ENCODE results near the gene EEF2KMT. TPM values are rescaled to one million over a fixed set of nuclear protein-coding genes. Genes with fewer than 3 reads are reported as not detected.
"Not testable (repeated sequence)": the region's sequence is repeated elsewhere in the genome, so short reads cannot be mapped to it uniquely, and the experiment has no call there.

Gene EEF2KMT, protein sequence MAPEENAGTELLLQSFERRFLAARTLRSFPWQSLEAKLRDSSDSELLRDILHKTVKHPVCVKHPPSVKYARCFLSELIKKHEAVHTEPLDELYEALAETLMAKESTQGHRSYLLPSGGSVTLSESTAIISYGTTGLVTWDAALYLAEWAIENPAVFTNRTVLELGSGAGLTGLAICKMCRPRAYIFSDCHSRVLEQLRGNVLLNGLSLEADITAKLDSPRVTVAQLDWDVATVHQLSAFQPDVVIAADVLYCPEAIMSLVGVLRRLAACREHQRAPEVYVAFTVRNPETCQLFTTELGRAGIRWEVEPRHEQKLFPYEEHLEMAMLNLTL
- polyA plus RNA-seq (2012; ENCODE audit: missing spikeins) = 7.6 TPM

DNA sequence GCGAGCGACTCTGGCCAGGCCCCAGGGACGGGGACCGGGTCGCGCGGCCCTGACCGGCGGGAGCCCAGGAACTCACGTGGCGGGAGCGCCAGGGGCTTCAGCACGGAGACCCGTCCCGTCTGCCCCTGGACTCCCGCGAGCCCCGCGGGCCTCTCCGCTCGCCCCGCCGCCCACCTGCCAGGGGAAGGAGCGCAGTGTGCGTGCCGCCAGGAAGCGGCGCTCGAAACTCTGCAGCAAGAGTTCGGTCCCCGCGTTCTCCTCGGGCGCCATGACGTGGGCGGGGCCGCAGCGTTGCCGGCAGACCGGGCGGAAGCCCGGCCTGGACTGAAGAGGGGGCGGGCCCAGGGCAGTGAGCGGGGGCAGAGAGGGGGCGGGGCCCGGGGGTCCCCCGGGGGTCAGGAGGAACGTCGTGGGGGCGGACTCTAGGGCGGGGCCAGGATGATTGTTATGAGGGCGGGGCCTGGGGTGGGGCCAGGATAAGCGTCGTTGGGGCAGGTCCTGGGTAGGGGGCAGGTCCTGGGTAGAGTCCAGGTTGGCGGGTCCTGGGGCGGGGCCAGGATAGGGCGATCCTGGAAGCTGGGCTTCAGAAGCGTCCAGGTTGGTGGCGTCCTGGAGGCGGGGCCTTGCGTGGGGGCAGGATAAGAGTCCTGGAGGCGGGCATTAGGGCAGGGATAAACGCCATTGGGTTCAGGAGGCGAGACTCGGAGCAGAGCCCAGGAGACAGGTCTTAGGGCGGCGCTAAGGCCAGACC is at the start of gene EEF2KMT:
EEF2KMT (minus strand) TSS at position 326 of the 751 bp plus-strand sequence; CDS start at position 270, 56 bp downstream.
- TF ChIP-seq POLR2A (IDR thresholded peaks at IDR 0.05; ENCODE audit: low read depth, low read length) (peak; percentile 29; the same call in 1 of the 2 replicates), TAF1 (IDR thresholded peaks at IDR 0.05; ENCODE audit: borderline replicate concordance, low read depth, low read length) (0 out of 2 replicates have a peak, but pooled peaks have one; percentile 32)
- peak; percentile 40 for FAIRE-seq
- DNase-seq (ENCODE audit: insufficient read length) = peak; percentile 84

DNA sequence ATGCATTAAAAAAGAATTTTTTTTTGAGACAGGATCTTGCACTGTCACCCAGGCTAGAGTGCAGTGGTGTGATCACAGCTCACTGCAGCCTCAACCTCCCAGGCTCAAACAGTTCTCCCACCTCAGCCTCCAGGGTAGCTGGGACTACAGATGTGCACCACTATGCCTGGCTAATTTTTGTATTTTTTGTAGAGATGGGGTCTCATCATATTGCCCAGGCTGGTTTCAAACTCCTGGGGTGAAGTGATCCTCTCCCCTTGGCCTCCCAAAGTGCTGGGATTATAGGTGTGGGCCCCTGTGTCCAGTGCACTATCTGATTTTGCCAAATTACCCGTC is 47.0 kb upstream of the EEF2KMT start:
- not testable (repeated sequence) for FAIRE-seq; DNase-seq (ENCODE audit: insufficient read length)

DNA sequence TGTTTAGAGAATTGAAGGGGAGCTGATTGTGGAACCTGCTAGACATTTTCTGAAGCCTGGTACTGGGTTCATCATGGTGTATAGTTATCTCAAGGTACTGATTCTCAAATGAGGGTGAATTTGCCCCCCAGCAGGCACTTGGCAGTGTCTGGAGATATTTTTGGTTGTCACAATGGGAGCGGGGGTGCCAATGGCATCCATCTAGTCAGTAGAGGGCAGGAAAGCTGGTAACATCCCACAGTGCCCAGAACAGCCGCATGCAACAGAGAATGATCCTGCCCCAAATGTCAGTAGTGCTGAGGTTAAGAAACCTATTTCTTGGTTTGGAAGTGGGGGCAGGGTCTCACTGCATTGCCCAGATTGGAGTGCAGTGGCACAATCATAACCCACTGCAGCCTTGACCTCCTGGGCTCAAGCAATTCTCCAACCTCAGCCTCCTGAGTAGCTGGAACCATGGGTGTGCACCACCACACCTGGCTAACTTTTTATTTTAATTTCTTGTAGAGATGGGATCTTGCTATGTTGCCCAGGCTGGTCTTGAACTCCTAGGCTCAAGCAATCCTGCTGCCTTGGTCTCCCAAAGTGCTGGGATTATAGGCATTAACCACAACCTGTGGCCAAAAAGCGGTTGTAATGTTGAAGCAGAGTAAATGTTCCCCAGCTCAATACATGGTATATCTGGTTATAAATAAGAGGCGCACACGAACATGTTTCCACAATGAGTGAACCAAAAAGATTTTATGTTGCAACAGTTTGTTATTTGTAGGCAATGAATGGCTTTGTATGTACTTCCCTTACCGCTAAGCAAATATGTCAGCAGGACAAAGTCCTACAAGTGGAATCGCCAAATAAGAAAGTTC is 46.4 kb upstream of the EEF2KMT start:
- FAIRE-seq (no peak), DNase-seq (ENCODE audit: insufficient read length) (no peak)
- TF ChIP-seq POLR2AphosphoS5 (IDR thresholded peaks at IDR 0.05; ENCODE audit: low read depth, low read length) = no peak
- no peak for TF ChIP-seq POLR2A (IDR thresholded peaks at IDR 0.05; ENCODE audit: low read depth, low read length)
- TF ChIP-seq TAF1 (IDR thresholded peaks at IDR 0.05; ENCODE audit: borderline replicate concordance, low read depth, low read length) = no peak

DNA sequence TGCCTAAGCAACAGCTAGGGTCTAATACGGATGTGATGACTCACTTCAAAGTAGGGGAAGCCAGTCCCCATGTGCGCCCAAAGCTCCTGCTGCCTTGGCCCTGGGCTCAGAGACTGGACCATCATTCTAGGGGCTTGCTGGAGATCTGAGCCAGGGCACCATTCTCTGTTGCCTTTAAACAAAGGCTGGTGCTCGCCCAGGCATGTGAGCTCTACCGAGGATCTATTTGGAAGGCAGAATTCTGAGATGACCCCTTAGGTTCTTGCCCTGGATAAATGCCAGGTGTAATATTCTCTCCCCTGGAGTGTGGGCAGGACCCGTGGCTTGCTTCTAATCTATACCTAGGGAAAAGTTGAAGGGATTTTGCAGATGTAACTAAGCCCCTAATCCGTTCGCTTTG is 42.6 kb upstream of the EEF2KMT start:
- not testable (repeated sequence) for DNase-seq (ENCODE audit: insufficient read length); FAIRE-seq

DNA sequence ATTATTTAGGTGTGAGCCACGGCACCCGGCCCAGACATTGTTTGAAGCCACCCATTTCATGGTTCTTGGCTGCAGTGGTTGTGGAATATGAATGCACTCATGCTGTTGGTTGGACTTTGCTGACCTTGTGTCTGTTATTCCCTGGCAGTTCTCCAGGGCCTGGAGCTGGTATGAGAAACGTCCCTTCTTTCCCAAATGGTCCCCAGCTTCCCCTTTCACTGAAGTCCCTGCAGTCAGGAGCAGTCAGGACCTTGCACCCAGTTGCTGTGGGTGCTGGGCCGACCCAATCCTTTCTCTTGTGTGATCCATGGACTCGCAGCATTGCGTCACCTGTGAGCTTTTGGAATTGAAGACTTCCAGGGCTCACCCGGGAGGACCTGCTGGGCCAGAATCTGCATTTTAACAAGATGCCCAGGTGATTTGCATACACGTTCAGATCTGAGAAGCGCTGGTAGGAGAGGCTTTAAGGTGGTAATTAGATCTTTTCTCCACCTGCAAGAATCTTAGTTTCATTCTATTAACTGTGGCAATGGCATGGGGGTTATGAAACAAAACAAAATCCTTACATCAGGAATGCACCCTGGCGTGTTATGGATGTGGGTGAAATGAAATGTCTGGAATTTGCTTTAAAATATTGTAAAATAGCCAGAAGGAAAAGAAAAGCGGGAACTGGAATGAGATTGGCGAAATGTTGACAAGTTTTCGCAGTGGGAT is 37.3 kb upstream of the EEF2KMT start:
- not testable (repeated sequence) for DNase-seq (ENCODE audit: insufficient read length); FAIRE-seq

DNA sequence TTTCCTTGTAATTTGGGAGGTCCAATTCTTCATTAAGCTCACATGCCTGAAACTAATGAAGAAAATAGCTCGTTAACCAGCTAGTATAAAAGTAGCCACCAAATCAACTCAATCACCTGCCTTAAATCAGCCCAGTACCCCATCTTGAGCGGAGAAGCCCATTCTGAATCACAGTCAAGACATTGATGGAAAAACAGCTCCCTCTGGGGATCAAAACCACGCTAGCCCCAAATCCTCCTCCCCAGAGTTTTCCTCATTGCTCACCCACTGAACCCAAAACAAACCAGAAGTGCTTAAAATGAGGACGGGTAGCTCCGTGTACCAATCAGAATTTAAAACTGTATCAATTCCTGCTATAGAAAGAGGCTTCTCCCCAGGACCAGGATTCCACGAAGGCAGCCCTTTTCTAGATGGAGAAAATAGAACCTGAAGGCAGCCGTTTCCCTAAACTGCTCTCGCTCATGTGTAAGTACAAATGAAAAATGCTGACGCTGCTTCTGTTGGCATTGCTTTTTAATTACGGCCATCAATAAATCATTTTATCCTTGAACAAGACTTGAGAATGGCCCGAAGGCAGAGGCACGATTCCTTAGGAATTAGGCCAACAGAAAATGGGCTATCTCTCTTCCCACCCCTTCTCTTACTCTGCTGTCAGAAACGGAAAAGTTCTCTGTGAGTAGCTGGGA is 35.5 kb upstream of the EEF2KMT start:
- DNase-seq (ENCODE audit: insufficient read length); FAIRE-seq: not testable (repeated sequence)

DNA sequence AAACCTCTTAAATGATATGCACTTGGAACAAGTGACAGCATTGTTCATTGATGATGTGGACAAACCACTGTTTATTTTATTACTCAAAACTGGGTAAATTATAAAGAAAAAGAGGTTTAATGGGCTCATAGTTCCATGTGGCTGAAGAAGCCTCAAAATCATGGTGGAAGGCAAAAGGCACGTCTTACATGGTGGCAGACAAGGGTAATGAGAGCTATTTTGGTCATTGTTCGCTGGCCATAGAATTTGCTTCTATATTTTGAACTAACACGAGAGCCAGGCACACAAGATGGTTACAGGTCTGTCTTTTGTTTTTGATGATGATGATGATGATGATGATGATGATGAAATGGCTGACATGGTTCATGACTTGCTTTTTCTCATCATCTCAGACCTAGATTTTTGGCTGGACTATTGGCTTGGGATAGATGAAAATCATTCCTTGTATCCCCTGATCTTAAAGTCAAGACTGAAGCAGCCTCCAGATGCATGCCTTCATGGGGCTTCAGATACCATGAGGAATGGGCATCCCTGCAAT is 33.9 kb upstream of the EEF2KMT start:
- not testable (repeated sequence) for DNase-seq (ENCODE audit: insufficient read length); FAIRE-seq

DNA sequence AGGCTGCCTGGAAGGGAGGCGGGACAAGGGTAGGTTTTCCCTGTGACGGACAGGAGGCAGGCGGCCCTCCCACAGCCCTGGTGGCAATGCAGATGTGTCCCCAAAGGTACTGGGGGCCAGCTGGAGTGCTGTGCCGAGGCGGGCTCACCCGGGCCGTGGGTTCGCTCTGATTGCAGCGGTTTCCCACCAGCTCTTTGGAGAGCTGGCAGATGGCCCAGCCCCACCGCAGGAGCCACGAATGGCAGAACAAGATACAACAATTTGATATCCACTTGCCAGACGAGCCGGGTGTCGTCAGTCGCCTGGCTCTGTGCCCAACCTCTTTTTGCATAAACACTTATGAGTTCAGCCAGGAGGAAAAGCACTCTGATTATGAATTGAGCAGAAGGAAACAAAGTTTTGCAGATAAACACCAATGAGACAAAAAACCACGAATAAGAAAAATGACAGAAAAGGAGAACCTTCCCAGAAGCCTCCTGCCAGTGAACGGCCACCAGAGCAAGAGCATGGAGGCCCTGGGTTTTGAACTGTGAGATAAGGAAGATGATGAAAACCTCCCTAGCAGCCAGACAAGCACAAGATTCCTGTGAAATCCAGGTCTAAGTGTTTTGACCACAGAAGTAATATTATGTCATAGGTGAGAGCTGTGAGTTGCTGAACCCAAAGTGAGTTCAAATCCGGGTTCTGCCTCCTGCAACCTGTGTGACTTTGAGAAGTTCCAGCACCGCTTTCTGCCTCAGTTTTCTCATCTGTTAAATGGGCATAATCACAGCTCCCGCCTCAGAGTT is 19.9 kb upstream of the EEF2KMT start:
- not testable (repeated sequence) for DNase-seq (ENCODE audit: insufficient read length); FAIRE-seq

DNA sequence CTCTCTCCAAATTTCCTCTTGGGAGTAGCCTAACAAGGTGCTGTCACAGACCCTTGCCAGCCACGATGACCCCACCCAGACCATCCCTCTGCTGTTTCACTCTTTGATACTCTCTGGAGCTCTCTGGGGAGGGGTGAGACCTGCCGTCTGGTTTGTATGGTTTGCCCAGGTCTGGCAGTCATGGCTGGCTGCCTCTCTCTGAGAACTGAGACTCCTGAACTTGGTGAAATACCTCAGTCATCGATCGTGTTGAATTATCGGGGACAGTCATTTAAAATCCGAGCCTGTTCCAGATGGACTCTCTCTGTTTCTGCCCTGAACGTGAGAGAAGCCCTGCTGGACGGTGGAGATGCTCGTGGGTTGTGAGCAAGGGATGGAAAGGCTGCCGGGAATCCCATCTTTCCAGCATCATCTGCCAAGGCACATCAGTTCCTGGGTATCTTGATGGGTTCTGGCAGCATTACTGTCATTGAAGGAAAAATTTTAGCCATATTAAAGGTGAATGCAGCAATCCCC is 19.2 kb upstream of the EEF2KMT start:
- not testable (repeated sequence) for DNase-seq (ENCODE audit: insufficient read length); FAIRE-seq

DNA sequence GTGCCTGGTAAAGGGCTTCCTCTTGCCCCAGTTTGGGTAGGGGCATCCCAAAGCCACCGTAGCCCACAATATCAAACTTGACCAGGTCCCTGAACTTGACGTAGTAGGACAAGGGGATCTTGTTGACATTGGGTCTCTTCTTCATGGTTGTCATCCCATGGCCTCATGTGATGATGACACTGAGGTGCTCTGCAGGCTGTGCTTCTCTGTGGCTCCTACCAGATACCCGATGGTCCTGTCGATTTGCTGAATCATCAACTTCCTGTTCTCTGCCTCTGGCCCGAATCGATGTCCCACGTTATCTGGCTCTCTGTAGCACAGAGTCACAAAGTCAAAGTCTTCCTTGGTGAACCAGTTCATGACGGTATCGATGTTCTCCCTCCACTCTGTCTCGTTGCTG is 13.3 kb upstream of the EEF2KMT start:
- not testable (repeated sequence) for DNase-seq (ENCODE audit: insufficient read length); FAIRE-seq

DNA sequence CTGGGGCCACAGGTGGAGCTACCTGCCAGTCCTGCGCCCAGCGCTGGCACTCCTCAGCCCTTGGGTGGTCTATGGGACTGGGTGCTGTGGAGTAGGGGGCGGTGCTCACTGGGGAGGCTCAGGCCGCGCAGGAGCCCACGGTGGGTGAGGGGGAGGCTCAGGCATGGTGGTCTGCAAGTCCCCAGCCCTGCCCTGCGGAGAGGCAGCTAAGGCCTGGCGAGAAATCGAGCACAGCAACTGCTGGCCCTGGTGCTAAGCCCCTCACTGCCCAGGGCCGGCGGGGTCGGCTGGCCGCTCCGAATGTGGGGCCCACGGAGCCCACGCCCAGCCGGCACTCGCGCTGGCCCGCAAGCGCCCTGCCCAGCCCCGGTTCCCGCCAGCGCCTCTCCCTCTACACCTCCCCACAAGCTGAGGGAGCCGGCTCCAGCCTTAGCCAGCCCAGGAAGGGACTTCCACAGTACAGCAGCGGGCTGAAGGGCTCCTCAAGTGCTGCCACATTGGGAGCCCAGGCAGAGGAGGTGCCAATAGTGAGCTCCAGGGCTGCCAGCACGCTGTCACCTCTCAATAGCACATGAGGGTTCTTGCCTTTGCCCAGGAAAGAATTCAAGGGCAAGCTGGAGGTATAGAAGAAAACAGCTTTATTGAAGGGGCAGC is 11.0 kb upstream of the EEF2KMT start:
- DNase-seq (ENCODE audit: insufficient read length) (no peak), FAIRE-seq (no peak)
- TF ChIP-seq POLR2AphosphoS5 (IDR thresholded peaks at IDR 0.05; ENCODE audit: low read depth, low read length) = no peak
- no peak for TF ChIP-seq TAF1 (IDR thresholded peaks at IDR 0.05; ENCODE audit: borderline replicate concordance, low read depth, low read length)
- TF ChIP-seq POLR2A (IDR thresholded peaks at IDR 0.05; ENCODE audit: low read depth, low read length) = no peak

DNA sequence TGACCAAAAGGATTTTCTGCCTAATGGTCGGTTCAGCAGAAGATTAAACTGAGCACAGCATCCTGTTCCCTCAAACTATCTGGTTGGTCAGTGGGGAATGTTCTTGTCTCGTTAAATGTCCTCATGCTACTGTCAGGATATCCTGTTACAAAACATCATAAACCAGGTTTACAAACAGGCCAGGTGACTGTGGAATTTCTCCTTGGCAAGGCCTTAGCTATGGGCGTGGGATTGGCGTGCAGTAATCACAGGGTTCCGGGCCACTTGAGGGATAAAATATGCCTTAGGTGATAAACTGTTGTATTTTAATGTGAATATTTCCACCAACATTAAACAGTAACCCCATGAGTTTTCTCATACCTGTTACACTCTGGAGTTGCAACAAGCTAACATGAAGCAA is 7.4 kb upstream of the EEF2KMT start:
- not testable (repeated sequence) for DNase-seq (ENCODE audit: insufficient read length); FAIRE-seq

DNA sequence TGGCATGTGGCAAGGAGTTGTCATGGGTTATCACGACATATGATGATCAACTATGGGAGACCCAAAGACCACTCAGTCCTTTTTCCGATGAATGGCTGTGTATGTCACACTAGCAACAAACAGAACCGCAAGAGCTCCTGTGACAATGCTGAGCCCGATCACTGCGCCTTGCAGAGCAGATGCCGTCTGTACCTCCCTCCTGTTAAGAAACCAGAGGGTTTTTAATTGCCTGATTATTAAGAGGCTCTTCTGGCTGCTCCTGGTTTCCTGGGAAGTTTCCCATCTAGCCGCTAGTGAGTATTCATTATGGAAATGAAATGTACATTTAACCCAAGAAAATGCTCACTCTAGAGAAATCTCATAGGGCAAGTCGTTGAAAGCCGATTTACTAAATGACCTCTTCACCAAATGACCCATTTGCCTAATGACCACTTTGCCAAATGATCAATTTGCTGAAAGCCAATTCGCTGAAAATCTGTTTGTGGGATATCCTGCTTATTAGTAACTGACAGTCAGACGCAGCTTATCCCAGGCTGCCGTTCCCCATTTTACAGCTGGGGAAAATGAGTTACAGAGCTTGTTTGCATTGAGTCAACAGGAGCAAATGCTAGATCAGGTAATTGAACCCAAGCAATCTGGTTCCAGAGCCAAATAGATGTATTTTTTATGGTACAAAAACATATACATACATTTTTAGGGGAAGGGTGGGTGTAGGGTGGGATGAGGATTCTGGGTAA is 5.9 kb upstream of the EEF2KMT start:
- not testable (repeated sequence) for DNase-seq (ENCODE audit: insufficient read length); FAIRE-seq

DNA sequence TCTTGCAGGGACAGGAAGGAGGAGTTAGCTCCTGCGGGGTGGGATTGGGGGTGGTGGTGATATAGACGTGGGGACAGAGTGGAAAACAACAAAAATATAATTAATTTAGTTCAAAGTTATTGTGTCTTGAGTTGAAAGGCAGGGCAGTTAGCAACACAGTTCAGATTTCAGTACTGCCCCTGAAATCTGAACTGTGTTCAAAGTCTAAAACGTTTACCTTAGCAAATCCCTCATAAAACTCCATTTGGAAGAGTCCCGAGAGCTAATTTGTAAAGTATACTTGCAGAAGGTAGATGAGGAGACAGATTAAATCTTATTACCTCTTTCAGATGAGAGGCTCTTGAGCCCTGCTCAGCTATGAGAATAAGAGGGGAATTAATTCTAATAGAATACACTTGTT is 1.6 kb upstream of the EEF2KMT start:
- FAIRE-seq; DNase-seq (ENCODE audit: insufficient read length): not testable (repeated sequence)
